Smooth muscle cell (in vitro differentiated cells): ENCODE measurements around the gene PDZD7. TPM values are rescaled to one million over a fixed set of nuclear protein-coding genes. Genes with fewer than 3 reads are reported as not detected.

Source experiments
- DNase-seq: peaks from one replicate; lab custom pipeline; 2025; ENCODE audit not compliant: unreplicated experiment; lab: John Stamatoyannopoulos, UW
- H2AFZ ChIP-seq: fragments of 200-600 bp; sonication (generic); 2 replicates; pipeline ENCODE4 v1.6.0; 2016; ENCODE audit warnings: antibody characterized with exemption, low read depth, mild to moderate bottlenecking
- H3F3A ChIP-seq: fragments of 200-600 bp; sonication (generic); 2 replicates; pipeline ENCODE4 v1.6.0; 2017; ENCODE audit warnings: antibody characterized with exemption, low read depth
- H3K27ac ChIP-seq: fragments of 200-600 bp; sonication (generic); 2 replicates; pipeline ENCODE4 v1.5.1; 2016; ENCODE audit warnings: low read depth, mild to moderate bottlenecking
- H3K27me3 ChIP-seq: fragments of 200-600 bp; sonication (generic); 2 replicates; pipeline ENCODE4 v1.6.1; 2016; ENCODE audit warnings: low read depth, mild to moderate bottlenecking
- H3K36me3 ChIP-seq: fragments of 200-600 bp; sonication (generic); 2 replicates; pipeline ENCODE4 v1.5.1; 2016; ENCODE audit warnings: low read depth
- H3K4me1 ChIP-seq: fragments of 200-600 bp; sonication (generic); 2 replicates; pipeline ENCODE4 v1.5.1; 2016; ENCODE audit warnings: low read depth
- H3K4me2 ChIP-seq: fragments of 200-600 bp; sonication (generic); 2 replicates; pipeline ENCODE4 v1.6.0; 2016; ENCODE audit warnings: mild to moderate bottlenecking
- H3K4me3 ChIP-seq: fragments of 200-600 bp; sonication (generic); 2 replicates; pipeline ENCODE4 v1.5.1; 2016; ENCODE audit warnings: mild to moderate bottlenecking
- H3K79me2 ChIP-seq: fragments of 200-600 bp; sonication (generic); 2 replicates; pipeline ENCODE4 v1.6.0; 2016; ENCODE audit warnings: low read depth, mild to moderate bottlenecking
- H3K9ac ChIP-seq: fragments of 200-600 bp; sonication (generic); 2 replicates; pipeline ENCODE4 v1.6.0; 2016; ENCODE audit warnings: low read depth
- H3K9me3 ChIP-seq: fragments of 200-600 bp; sonication (generic); replicated peaks from 2 replicates; pipeline ENCODE4 v1.5.1; 2016; ENCODE audit warnings: low read depth
- H4K20me1 ChIP-seq: fragments of 200-600 bp; sonication (generic); 2 replicates; pipeline ENCODE4 v1.6.0; 2016; ENCODE audit warnings: low read depth
- WGBS: methylation state at CpG from one replicate; pipeline ENCODE4 v1.1.7; 2016; ENCODE audit warnings: low lambda C conversion rate; 5-methylcytosine and 5-hydroxymethylcytosine counted together
- polyA plus RNA-seq: library from polyadenylated mRNA; unstranded; fragments of >200 nt; fragmentation: Nextera tagmentation; extraction: Ambion mirVana; gene quantifications from 2 replicates; pipeline ENCODE4 v1.2.1, GENCODE V29; 2016
- total RNA-seq: library from RNA; depleted of rRNA; stranded (reverse); fragments of >200 nt; gene quantifications from 2 replicates; pipeline ENCODE4 v1.2.3, GENCODE V29; 2014
- TF ChIP-seq, protein P1 (sequence below): fragments of 200-600 bp; sonication (generic); IDR thresholded peaks from 2 replicates; pipeline ENCODE4 v1.5.1; 2017; ENCODE audit warnings: borderline replicate concordance, mild to moderate bottlenecking, antibody characterized with exemption; ENCODE audit not compliant: insufficient read depth, poor library complexity, severe bottlenecking

PDZD7 gene
- total and polyA plus RNA-seq, 2 experiments from 2014 or later: 0.93 to 2.0 TPM

DNA sequence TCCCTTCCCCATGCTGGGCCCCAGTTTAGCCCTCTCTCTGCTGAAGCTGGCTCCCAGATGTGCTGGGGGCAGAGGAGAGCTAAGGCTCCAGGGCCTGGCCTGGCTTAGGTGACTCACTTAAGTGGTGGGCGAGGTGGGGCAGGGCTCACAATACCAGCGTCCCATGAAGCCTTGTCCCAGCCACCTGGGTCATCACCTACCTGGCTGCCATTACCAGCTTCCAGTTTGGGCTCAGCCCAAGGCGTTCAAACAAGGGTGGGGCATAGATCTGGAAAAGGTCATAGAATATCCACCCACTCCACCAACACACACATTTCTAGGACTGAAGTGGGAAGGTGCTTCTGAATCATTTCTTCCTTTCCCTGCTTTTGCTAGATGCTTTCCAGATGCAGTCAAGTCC is 39.2 kb upstream of the PDZD7 start:
- H4K20me1 ChIP-seq: no peaks in the 10 kb centered on the region
- peaks cover 29% of the 10 kb centered on the region for H3K27me3 ChIP-seq
- H3K36me3 ChIP-seq: no peaks in the 10 kb centered on the region
- no peaks in the 10 kb centered on the region for H3K79me2 ChIP-seq
- no peak overlapping the region for H3K9ac ChIP-seq
- no peaks in the 10 kb centered on the region for H3K9me3 ChIP-seq
- no peak for DNase-seq
- no peak overlapping the region for H3K27ac ChIP-seq
- H2AFZ ChIP-seq: no peak overlapping the region
- TF ChIP-seq, protein P1, sequence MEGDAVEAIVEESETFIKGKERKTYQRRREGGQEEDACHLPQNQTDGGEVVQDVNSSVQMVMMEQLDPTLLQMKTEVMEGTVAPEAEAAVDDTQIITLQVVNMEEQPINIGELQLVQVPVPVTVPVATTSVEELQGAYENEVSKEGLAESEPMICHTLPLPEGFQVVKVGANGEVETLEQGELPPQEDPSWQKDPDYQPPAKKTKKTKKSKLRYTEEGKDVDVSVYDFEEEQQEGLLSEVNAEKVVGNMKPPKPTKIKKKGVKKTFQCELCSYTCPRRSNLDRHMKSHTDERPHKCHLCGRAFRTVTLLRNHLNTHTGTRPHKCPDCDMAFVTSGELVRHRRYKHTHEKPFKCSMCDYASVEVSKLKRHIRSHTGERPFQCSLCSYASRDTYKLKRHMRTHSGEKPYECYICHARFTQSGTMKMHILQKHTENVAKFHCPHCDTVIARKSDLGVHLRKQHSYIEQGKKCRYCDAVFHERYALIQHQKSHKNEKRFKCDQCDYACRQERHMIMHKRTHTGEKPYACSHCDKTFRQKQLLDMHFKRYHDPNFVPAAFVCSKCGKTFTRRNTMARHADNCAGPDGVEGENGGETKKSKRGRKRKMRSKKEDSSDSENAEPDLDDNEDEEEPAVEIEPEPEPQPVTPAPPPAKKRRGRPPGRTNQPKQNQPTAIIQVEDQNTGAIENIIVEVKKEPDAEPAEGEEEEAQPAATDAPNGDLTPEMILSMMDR: no peak
- peaks cover 17% of the 10 kb centered on the region for H3K4me1 ChIP-seq
- H3K4me3 ChIP-seq: no peak overlapping the region
- no peak overlapping the region for H3K4me2 ChIP-seq
- H3F3A ChIP-seq: peaks cover 14% of the 10 kb centered on the region
- WGBS: 58% methylated on average over 3 of the region's 3 CpGs

DNA sequence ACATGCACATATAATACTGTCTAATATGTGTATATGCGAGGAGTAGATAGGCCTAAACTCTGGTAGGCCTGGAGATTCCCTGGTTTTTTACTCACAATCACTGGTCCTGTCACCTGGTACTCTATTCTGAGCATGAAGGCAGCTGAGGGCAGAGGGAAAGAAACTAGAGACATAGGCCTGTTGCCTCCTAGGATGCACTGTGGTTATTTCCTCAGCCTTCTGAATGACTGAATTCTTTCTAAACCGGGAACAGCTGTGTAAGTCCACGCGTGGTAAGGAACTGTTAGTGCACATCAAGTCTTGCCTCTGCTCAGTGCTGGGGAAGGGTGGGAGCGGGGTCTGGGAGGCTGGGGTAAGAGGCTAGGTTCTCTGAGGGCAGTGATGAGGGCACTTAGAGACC is 38.5 kb upstream of the PDZD7 start:
- no peak for DNase-seq
- H3F3A ChIP-seq: peaks cover 17% of the 10 kb centered on the region
- H3K27me3 ChIP-seq: peaks cover 23% of the 10 kb centered on the region
- no peaks in the 10 kb centered on the region for H3K36me3 ChIP-seq
- H3K4me3 ChIP-seq: no peak overlapping the region
- no peak overlapping the region for H2AFZ ChIP-seq
- no peak overlapping the region for H3K4me2 ChIP-seq
- H4K20me1 ChIP-seq: no peaks in the 10 kb centered on the region
- no peaks in the 10 kb centered on the region for H3K9me3 ChIP-seq
- H3K79me2 ChIP-seq: no peaks in the 10 kb centered on the region
- WGBS: 91% methylated on average over 5 of the region's 5 CpGs
- TF ChIP-seq, protein P1: no peak
- H3K27ac ChIP-seq: no peak overlapping the region
- H3K4me1 ChIP-seq: peaks cover 17% of the 10 kb centered on the region
- no peak overlapping the region for H3K9ac ChIP-seq

DNA sequence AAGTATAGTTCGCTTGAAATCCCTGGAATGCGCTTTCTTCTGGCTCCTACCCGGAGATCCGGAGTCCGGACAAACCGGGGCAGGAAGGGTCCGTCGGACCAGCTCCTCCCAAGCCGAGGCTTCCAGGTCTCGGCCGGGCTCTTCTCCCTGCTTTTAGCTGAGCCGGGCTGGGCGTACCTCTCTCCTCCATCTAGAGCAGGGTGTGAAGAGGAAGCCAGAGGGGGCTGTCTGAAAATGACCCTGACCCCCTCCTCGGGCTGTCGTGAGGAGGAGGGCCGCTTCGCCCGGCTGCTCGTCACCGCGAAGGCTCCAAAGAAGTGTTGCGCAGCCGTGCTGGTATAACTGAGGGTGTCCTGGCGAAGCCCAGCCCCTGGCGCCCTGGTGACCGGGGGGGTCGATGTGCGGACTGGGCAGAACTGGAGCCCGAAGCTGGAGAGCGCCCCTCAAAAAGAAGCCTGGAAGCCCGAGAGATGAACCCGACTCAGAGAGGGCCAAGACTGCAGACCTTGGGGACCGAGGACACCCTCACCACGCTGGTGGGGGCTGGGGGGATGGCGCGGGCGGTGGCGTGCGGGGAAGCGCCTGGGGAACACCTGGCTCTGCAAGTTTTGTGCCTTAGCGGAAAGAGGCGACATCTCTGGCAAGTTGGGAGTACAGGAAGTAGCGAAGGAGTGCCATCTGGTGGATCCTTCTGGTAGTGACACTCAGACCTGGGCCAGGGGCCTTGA is 36.6 kb upstream of the PDZD7 start:
- TF ChIP-seq, protein P1: peak; percentile 79

More for the DNA sequence above, 36.6 kb upstream of the PDZD7 start:
- H3K9me3 ChIP-seq: no peaks in the 10 kb centered on the region
- no peaks in the 10 kb centered on the region for H4K20me1 ChIP-seq
- peaks cover 3% of the 10 kb centered on the region for H3K27me3 ChIP-seq
- peak overlapping the region; percentile 84 for H2AFZ ChIP-seq
- no peaks in the 10 kb centered on the region for H3K36me3 ChIP-seq
- H3K79me2 ChIP-seq: no peaks in the 10 kb centered on the region
- WGBS: 1% methylated on average over 38 of the region's 43 CpGs
- DNase-seq: peak; percentile 69
- peak overlapping the region; percentile 8 for H3K9ac ChIP-seq
- peak overlapping the region; percentile 17 for H3K27ac ChIP-seq
- peak overlapping the region; percentile 66 for H3K4me3 ChIP-seq
- peaks cover 17% of the 10 kb centered on the region for H3F3A ChIP-seq
- peak overlapping the region; percentile 97 for H3K4me2 ChIP-seq
- H3K4me1 ChIP-seq: peaks cover 30% of the 10 kb centered on the region
